ENCODE data around the gene MUC4.

DNA sequence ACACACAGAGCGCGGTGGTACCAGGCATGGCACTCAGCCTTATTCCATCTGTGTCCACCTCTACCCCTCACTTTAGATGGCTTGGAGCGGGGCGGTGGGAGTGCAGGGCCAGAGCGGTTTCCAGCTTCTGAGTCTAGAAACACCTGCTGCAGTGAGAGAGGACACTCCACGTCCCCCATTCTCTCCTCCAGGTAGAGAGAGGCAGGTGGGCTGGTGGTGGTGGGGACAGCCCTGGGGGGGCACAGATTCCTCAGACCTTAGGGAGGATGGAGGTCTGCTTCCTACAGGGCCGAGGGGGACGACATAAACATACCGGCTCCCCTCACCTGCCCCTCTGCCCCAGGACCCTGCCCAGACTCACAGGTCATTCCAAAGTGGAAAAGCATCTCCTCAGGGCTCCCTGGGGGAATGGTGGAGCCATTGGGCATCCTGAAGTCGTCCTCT lies 50.6 kb downstream of the MUC4 start:
- TF ChIP-seq, protein P1, sequence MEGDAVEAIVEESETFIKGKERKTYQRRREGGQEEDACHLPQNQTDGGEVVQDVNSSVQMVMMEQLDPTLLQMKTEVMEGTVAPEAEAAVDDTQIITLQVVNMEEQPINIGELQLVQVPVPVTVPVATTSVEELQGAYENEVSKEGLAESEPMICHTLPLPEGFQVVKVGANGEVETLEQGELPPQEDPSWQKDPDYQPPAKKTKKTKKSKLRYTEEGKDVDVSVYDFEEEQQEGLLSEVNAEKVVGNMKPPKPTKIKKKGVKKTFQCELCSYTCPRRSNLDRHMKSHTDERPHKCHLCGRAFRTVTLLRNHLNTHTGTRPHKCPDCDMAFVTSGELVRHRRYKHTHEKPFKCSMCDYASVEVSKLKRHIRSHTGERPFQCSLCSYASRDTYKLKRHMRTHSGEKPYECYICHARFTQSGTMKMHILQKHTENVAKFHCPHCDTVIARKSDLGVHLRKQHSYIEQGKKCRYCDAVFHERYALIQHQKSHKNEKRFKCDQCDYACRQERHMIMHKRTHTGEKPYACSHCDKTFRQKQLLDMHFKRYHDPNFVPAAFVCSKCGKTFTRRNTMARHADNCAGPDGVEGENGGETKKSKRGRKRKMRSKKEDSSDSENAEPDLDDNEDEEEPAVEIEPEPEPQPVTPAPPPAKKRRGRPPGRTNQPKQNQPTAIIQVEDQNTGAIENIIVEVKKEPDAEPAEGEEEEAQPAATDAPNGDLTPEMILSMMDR (IDR thresholded peaks at IDR 0.05), result no peak
- TF ChIP-seq POLR2AphosphoS5 (IDR thresholded peaks at IDR 0.05), result no peak
